Activated B cell treated with CpG ODN at 0.5 μM for 24 hours (primary cell): ENCODE measurements around the gene ST8SIA5. TPM values are rescaled to one million over a fixed set of nuclear protein-coding genes. Genes with fewer than 3 reads are reported as not detected.

Experiments
- ATAC-seq: fragments of 200-7000 bp; cut with Tn5 transposase; one replicate; pipeline ENCODE4 v1.10.0; 2021; ENCODE audit warnings: low read depth, mild to moderate bottlenecking, moderate library complexity
- CTCF ChIA-PET: fragments of 350-600 bp; sonication (Branson Sonifier 250); formaldehyde crosslinking; loops from one replicate; lab custom pipeline; 2021; ENCODE audit warnings: antibody characterized with exemption; lab: Charles Lee
- POLR2A ChIA-PET: fragments of 350-600 bp; sonication (Branson Sonifier 250); formaldehyde crosslinking; loops from one replicate; lab custom pipeline; 2021; ENCODE audit warnings: antibody characterized with exemption; lab: Charles Lee
- DNase-seq: peaks from one replicate; pipeline ENCODE4 v3.0.0; 2022
- H3K27ac Mint-ChIP-seq: one replicate; pipeline ENCODE4 v1.8.0; 2020; ENCODE audit warnings: mixed read lengths
- H3K27me3 Mint-ChIP-seq: one replicate; pipeline ENCODE4 v1.8.0; 2021; ENCODE audit warnings: mixed read lengths
- H3K36me3 Mint-ChIP-seq: one replicate; pipeline ENCODE4 v1.8.0; 2021; ENCODE audit warnings: low read depth, mixed read lengths
- H3K4me1 Mint-ChIP-seq: one replicate; pipeline ENCODE4 v1.8.0; 2021; ENCODE audit warnings: mixed read lengths
- H3K4me3 Mint-ChIP-seq: one replicate; pipeline ENCODE4 v1.8.0; 2020; ENCODE audit warnings: mild to moderate bottlenecking, mixed read lengths
- H3K9me3 Mint-ChIP-seq: one replicate; pipeline ENCODE4 v1.8.0; 2020; ENCODE audit warnings: mixed read lengths
- intact Hi-C: fragments of 100-400 bp; cut with micrococcal nuclease; formaldehyde crosslinking; loops from one replicate; pipeline ENCODE4 v1.15.1; 2024
- total RNA-seq: library from RNA; stranded (reverse); gene quantifications from 2 replicates; pipeline ENCODE4 v1.2.3, GENCODE V29; 2022
- TF ChIP-seq, protein P1 (sequence below): fragments of 200-600 bp; IDR thresholded peaks from one replicate; pipeline ENCODE4 v1.8.0; 2022; ENCODE audit warnings: antibody characterized with exemption, mild to moderate bottlenecking

Gene ST8SIA5
- total RNA-seq, 1 donor from 2014 or later = not detected

GRCh38 chr18:46639386-46639785, 117.5 kb downstream of the ST8SIA5 start:
- no peak for DNase-seq
- Mint-ChIP-seq H3K27me3 (peaks cover 3% of the 10 kb centered on the region), H3K27ac (no peak overlapping the region), H3K4me3 (no peak overlapping the region), H3K36me3 (no peaks in the 10 kb centered on the region), H3K4me1 (no peaks in the 10 kb centered on the region), H3K9me3 (no peaks in the 10 kb centered on the region)
- ChIA-PET POLR2A (no interaction called here), CTCF (interaction anchor here (2.2 kb wide), 1 partner anchor 18 kb away, joined by 5 read pairs; no protein-coding TSS in a partner anchor)
- TF ChIP-seq, protein P1, sequence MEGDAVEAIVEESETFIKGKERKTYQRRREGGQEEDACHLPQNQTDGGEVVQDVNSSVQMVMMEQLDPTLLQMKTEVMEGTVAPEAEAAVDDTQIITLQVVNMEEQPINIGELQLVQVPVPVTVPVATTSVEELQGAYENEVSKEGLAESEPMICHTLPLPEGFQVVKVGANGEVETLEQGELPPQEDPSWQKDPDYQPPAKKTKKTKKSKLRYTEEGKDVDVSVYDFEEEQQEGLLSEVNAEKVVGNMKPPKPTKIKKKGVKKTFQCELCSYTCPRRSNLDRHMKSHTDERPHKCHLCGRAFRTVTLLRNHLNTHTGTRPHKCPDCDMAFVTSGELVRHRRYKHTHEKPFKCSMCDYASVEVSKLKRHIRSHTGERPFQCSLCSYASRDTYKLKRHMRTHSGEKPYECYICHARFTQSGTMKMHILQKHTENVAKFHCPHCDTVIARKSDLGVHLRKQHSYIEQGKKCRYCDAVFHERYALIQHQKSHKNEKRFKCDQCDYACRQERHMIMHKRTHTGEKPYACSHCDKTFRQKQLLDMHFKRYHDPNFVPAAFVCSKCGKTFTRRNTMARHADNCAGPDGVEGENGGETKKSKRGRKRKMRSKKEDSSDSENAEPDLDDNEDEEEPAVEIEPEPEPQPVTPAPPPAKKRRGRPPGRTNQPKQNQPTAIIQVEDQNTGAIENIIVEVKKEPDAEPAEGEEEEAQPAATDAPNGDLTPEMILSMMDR = no peak
- intact Hi-C loops = no loop called here
- ATAC-seq = no peak

GRCh38 chr18:46636040-46636630, 120.7 kb downstream of the ST8SIA5 start:
- POLR2A ChIA-PET = no interaction called here
- intact Hi-C loops = no loop called here
- Mint-ChIP-seq H3K27ac (no peak overlapping the region), H3K27me3 (peaks cover 6% of the 10 kb centered on the region), H3K36me3 (no peaks in the 10 kb centered on the region), H3K4me1 (no peaks in the 10 kb centered on the region), H3K9me3 (no peaks in the 10 kb centered on the region), H3K4me3 (no peak overlapping the region)
- no peak for ATAC-seq
- TF ChIP-seq, protein P1 = no peak
- CTCF ChIA-PET = no interaction called here
- DNase-seq = no peak

DNA sequence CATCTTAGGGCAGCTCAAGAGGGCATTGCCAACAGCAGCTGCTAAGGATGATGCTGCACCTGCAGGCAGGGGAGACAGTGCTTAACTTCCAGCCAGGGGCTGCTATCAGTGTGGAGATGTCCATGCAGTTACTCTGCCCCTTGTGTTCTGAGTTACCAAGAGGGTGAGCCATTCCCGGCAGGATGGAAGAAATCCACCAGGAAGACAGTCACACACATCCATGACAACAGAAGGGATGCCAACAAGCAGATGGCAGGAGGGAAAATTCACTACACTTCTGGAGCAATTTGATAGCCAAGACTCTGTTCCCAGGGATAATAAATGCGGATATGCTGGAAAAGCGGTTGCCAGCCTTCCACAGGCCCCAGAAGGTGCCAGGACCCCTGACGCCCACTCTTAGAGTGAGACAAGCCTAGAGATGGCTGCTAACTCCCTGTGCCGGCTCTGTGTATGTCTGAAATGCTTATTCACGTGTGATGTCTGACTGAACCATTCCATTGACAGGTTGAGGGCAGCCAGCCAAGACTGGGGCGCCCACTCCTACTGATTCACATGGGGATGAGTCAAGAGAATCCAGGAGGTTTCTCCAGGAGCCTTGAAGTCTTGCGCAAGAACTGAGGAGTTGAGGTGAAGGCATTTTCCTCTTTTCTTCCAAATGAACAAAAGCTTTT, 124.3 kb downstream of the ST8SIA5 start:
- Mint-ChIP-seq H3K36me3 (no peaks in the 10 kb centered on the region), H3K4me1 (no peaks in the 10 kb centered on the region), H3K27me3 (peaks cover 7% of the 10 kb centered on the region), H3K27ac (no peak overlapping the region), H3K4me3 (no peak overlapping the region), H3K9me3 (no peaks in the 10 kb centered on the region)
- DNase-seq (no peak), ATAC-seq (no peak)
- intact Hi-C loops = no loop called here
- ChIA-PET CTCF (no interaction called here), POLR2A (no interaction called here)
- TF ChIP-seq, protein P1 = no peak

DNA sequence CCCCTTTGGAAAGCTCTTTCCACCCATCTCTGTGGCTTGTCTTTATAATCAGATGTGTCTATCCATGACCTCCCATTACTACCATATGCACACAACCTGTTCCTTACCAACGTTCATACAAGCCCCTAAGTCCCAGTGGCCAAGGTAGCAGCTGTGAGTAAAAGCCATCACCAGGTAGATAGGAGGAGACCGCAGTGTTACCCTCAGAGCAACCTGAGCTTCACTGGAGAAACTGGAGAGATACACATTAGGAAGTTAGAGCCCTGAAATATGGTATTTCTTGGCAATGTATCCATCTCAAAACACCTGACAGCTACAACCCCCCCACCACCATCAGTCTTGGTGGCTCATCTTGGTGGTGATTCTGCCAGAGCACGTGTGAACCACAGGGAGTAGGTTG, 125.9 kb downstream of the ST8SIA5 start:
- no peaks in the 10 kb centered on the region for H3K36me3 Mint-ChIP-seq
- ChIA-PET CTCF (no interaction called here), POLR2A (no interaction called here)
- H3K4me3 Mint-ChIP-seq = no peak overlapping the region
- no peak overlapping the region for H3K27ac Mint-ChIP-seq
- H3K4me1 Mint-ChIP-seq = no peaks in the 10 kb centered on the region
- intact Hi-C loops = no loop called here
- H3K9me3 Mint-ChIP-seq = no peaks in the 10 kb centered on the region
- H3K27me3 Mint-ChIP-seq = peaks cover 7% of the 10 kb centered on the region
- ATAC-seq = no peak
- TF ChIP-seq, protein P1 = no peak
- no peak for DNase-seq

GRCh38 chr18:46630160-46630559, 126.7 kb downstream of the ST8SIA5 start:
- no peak for DNase-seq

More at GRCh38 chr18:46630160-46630559, 126.7 kb downstream of the ST8SIA5 start:
- Mint-ChIP-seq H3K36me3 (no peaks in the 10 kb centered on the region), H3K9me3 (no peaks in the 10 kb centered on the region), H3K4me3 (no peak overlapping the region), H3K27ac (no peak overlapping the region), H3K4me1 (no peaks in the 10 kb centered on the region), H3K27me3 (peaks cover 10% of the 10 kb centered on the region)
- TF ChIP-seq, protein P1 = no peak
- ChIA-PET POLR2A (no interaction called here), CTCF (no interaction called here)
- intact Hi-C loops = no loop called here
- no peak for ATAC-seq
